ENCODE measurements around the gene CD52. TPM values are rescaled to one million over a fixed set of nuclear protein-coding genes. Genes with fewer than 3 reads are reported as not detected.

CD52 gene
- total and polyA plus RNA-seq, 2 of the 4 experiments (the other 2 are of a cell fraction): 1.6 TPM; not detected in 1

DNA sequence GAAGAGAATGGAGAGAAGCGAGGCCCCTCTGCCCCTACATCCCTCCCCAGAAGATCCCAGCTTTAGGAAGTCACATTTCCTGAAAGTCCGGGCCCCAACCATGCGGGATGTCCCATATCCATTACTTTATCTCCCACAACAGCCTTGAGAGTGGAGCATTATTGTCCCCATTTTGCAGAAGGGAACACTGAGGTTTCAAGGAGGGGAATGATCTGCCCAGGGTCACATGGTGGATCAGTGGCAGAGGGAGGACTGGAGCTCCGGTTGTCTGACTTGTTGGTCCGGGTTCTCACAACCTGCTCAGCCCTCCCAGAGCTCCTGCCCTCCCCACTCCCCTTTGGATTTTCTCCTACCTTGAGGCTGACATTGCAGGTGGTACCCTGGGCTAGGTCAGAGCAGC is 38.3 kb downstream of the CD52 start:
- POLR2A ChIA-PET (ENCODE audit: unreplicated experiment): no interaction called here
- H3K9me3 ChIP-seq (ENCODE audit: control insufficient read depth, insufficient read depth, low read length): no peaks in the 10 kb centered on the region
- no peak overlapping the region for H2AFZ ChIP-seq (replicated peaks; ENCODE audit: low read length, poor library complexity)
- H2BK120ac ChIP-seq (ENCODE audit: low read depth, low read length): no peak overlapping the region
- H2BK15ac ChIP-seq (ENCODE audit: low read depth, low read length): no peak overlapping the region
- no peak overlapping the region for H3K4me2 ChIP-seq (ENCODE audit: low read depth, low read length)
- H4K5ac ChIP-seq (ENCODE audit: low read depth, low read length): no peak overlapping the region
- H4K20me1 ChIP-seq (ENCODE audit: insufficient read depth, low read length): no peaks in the 10 kb centered on the region; the same call in 1 of the 2 replicates
- peaks cover 4% of the 10 kb centered on the region for H3K4me1 ChIP-seq (ENCODE audit: control insufficient read depth, insufficient read depth, low read length)
- TF ChIP-seq SMC3 (IDR thresholded peaks at IDR 0.05; ENCODE audit: low read depth, low read length) (no peak), CEBPB (IDR thresholded peaks at IDR 0.05; ENCODE audit: low read depth, low read length) (no peak), FOS (IDR thresholded peaks at IDR 0.05; ENCODE audit: low read depth, low read length) (no peak), BHLHE40 (IDR thresholded peaks at IDR 0.05; ENCODE audit: low read depth, low read length) (no peak), RAD21 (IDR thresholded peaks at IDR 0.05; ENCODE audit: low read length) (no peak), NFE2L2 (IDR thresholded peaks at IDR 0.05; ENCODE audit: low read depth, low read length) (no peak), MAFK (IDR thresholded peaks at IDR 0.05; ENCODE audit: low read depth, low read length) (no peak)
- TF ChIP-seq, protein P1, sequence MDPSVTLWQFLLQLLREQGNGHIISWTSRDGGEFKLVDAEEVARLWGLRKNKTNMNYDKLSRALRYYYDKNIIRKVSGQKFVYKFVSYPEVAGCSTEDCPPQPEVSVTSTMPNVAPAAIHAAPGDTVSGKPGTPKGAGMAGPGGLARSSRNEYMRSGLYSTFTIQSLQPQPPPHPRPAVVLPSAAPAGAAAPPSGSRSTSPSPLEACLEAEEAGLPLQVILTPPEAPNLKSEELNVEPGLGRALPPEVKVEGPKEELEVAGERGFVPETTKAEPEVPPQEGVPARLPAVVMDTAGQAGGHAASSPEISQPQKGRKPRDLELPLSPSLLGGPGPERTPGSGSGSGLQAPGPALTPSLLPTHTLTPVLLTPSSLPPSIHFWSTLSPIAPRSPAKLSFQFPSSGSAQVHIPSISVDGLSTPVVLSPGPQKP (IDR thresholded peaks at IDR 0.05; ENCODE audit: borderline replicate concordance, low read depth, low read length): no peak
- TF ChIP-seq, protein P2, sequence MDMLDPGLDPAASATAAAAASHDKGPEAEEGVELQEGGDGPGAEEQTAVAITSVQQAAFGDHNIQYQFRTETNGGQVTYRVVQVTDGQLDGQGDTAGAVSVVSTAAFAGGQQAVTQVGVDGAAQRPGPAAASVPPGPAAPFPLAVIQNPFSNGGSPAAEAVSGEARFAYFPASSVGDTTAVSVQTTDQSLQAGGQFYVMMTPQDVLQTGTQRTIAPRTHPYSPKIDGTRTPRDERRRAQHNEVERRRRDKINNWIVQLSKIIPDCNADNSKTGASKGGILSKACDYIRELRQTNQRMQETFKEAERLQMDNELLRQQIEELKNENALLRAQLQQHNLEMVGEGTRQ (IDR thresholded peaks at IDR 0.05; ENCODE audit: low read depth, low read length): no peak
- TF ChIP-seq, protein P3, sequence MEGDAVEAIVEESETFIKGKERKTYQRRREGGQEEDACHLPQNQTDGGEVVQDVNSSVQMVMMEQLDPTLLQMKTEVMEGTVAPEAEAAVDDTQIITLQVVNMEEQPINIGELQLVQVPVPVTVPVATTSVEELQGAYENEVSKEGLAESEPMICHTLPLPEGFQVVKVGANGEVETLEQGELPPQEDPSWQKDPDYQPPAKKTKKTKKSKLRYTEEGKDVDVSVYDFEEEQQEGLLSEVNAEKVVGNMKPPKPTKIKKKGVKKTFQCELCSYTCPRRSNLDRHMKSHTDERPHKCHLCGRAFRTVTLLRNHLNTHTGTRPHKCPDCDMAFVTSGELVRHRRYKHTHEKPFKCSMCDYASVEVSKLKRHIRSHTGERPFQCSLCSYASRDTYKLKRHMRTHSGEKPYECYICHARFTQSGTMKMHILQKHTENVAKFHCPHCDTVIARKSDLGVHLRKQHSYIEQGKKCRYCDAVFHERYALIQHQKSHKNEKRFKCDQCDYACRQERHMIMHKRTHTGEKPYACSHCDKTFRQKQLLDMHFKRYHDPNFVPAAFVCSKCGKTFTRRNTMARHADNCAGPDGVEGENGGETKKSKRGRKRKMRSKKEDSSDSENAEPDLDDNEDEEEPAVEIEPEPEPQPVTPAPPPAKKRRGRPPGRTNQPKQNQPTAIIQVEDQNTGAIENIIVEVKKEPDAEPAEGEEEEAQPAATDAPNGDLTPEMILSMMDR (conservative IDR thresholded peaks at IDR 0.05; ENCODE audit: low read depth, low read length): no peak
- dilution Hi-C loops (cut with HindIII; ENCODE audit: low sequenced_read_pairs, unreplicated experiment) (no loop called here), in situ Hi-C loops (cut with MboI; ENCODE audit: low sequenced_read_pairs) (no loop called here), intact Hi-C loops (cut with micrococcal nuclease) (no loop called here)
- BruUV-seq (replicated peaks): no TSS peak
- H2AK9ac ChIP-seq (replicated peaks; ENCODE audit: low read depth, low read length, poor library complexity): peak overlapping the region; percentile 50
- no peaks in the 10 kb centered on the region for H3K36me3 ChIP-seq (ENCODE audit: control insufficient read depth, insufficient read depth, low read length)
- no peak overlapping the region for H2BK20ac ChIP-seq (ENCODE audit: low read depth, low read length)
- no peak overlapping the region for H3K23ac ChIP-seq (ENCODE audit: low read depth, low read length)
- peaks cover 68% of the 10 kb centered on the region for H3K27me3 ChIP-seq (ENCODE audit: control insufficient read depth, insufficient read depth, low read length)
- CTCF ChIA-PET: no interaction called here
- no peak overlapping the region for H2AK5ac ChIP-seq (ENCODE audit: low read depth, low read length)
- H3K18ac ChIP-seq (ENCODE audit: low read depth, low read length): no peak overlapping the region
- no peak overlapping the region for H3K4ac ChIP-seq (ENCODE audit: low read depth, low read length)
- H4K8ac ChIP-seq (ENCODE audit: low read depth in 2 of 2, low read length in 2 of 2): no peak overlapping the region
- no peaks in the 10 kb centered on the region for H3K79me1 ChIP-seq (ENCODE audit: low read depth in 1 of 2, low read length in 2 of 2)
- no peak overlapping the region for H4K91ac ChIP-seq (ENCODE audit: insufficient read depth, low read depth, low read length)
- no peak overlapping the region for H3K14ac ChIP-seq (replicated peaks; ENCODE audit: low read depth, low read length)
- DNase-seq (no peak), ATAC-seq (ENCODE audit: low read depth) (no peak)
- no peak overlapping the region for H2BK5ac ChIP-seq (ENCODE audit: low read depth, low read length, poor library complexity, severe bottlenecking)
- H3K27ac ChIP-seq (ENCODE audit: insufficient read depth, low read length): no peak overlapping the region
- H3K9ac ChIP-seq (ENCODE audit: low read depth, low read length): no peak overlapping the region
- H3K4me3 ChIP-seq (ENCODE audit: insufficient read depth, low read depth, low read length): no peak overlapping the region
- WGBS, 2 experiments (ENCODE audit: extremely low coverage in 2 of 2, insufficient read length in 1 of 2): no CpG with 5 or more reads among the region's 5 CpGs
- H3K56ac ChIP-seq (ENCODE audit: extremely low read depth, insufficient read depth, low read length): no peak overlapping the region
- H3K9me1 ChIP-seq (ENCODE audit: insufficient read depth, low read length): peaks cover 9% of the 10 kb centered on the region; the same call in 1 of the 2 replicates
